ENCODE data around the gene LRRC49.
A peak's percentile ranks its signal among the peaks of the same experiment; 100 is the strongest.

GRCh38 chr15:70853973-70854665 is 38.5 kb upstream of the LRRC49 start, which contains the start of gene LARP6:
- TF ChIP-seq CTCF (IDR thresholded peaks at IDR 0.05) (no peak), POLR2A (IDR thresholded peaks at IDR 0.05) (peak in 1 of 2 donors; percentile 68)

Measured in heart left ventricle (tissue), 13 donors.